A549 treated with AZD9567 at 1 μM for 4 hours (cell line): ENCODE data around the gene ST3GAL2. TPM values are rescaled to one million over a fixed set of nuclear protein-coding genes. Genes with fewer than 3 reads are reported as not detected.

Experiments used
- total RNA-seq: library from RNA; stranded (reverse); fragments of 200-300 nt; extraction: Qiagen RNA extraction; gene quantifications from 5 replicates; pipeline ENCODE4 v1.2.3, GENCODE V29; 2022; ENCODE audit not compliant: insufficient read depth

ST3GAL2 gene
- 16.4 to 31.5 TPM (median 20.0 TPM) in 5 replicates for total RNA-seq

GRCh38 chr16:70438969-70439862, at the start of gene ST3GAL2:
Gene ST3GAL2, minus strand, starts transcription at chr16:70439100. Its CDS starts 40,570 bp downstream, at chr16:70398530.

GRCh38 chr16:70454222-70455034, 15.5 kb upstream of the ST3GAL2 start, which contains the start of gene FCSK:
Gene FCSK, plus strand, starts transcription at chr16:70454595. Its CDS starts 8,596 bp downstream, at chr16:70463191.

Other genes starting within 250 kb of the ST3GAL2 start
- 15.8 to 16.7 TPM (median 16.4 TPM) in 5 replicates for gene EXOSC6, start 187.2 kb downstream of the ST3GAL2 start, total RNA-seq
- 80.4 to 97.5 TPM (median 88.9 TPM) in 5 replicates for gene AARS1, start 149.6 kb downstream of the ST3GAL2 start, total RNA-seq
- gene DDX19B, start 139.9 kb downstream of the ST3GAL2 start, total RNA-seq: 27.5 to 45.5 TPM (median 31.5 TPM) in 5 replicates
- gene DDX19A, start 92.2 kb downstream of the ST3GAL2 start, total RNA-seq: 39.8 to 45.3 TPM (median 41.5 TPM) in 5 replicates
- gene FCSK, start 15.5 kb upstream of the ST3GAL2 start, total RNA-seq: 4.2 to 6.1 TPM (median 5.0 TPM) in 5 replicates
- gene COG4, start 84.5 kb upstream of the ST3GAL2 start, total RNA-seq: 26.2 to 34.6 TPM (median 30.6 TPM) in 5 replicates
- gene SF3B3, start 84.7 kb upstream of the ST3GAL2 start, total RNA-seq: 102 to 196 TPM (median 176 TPM) in 5 replicates
- 0.31 to 0.78 TPM (median 0.50 TPM) in 4 of 5 replicates, not detected in the other for gene IL34, start 207.5 kb upstream of the ST3GAL2 start, total RNA-seq
- 40.7 to 80.7 TPM (median 78.2 TPM) in 5 replicates for gene MTSS2, start 247.0 kb upstream of the ST3GAL2 start, total RNA-seq